HG03432 (cell line): Measurements from ENCODE around the gene DPEP2.

ENCODE experiments used
- ATAC-seq: cut with Tn5 transposase; IDR thresholded peaks from one replicate; pipeline ENCODE4 v1.9.1; 2021; ENCODE audit warnings: mild to moderate bottlenecking, moderate library complexity; ENCODE audit not compliant: unreplicated experiment

DPEP2 gene

GRCh38 chr16:67959536-67960329 is 39.6 kb downstream of the DPEP2 start:
- no peak for ATAC-seq

- no peak for ATAC-seq
Measured at GRCh38 chr16:67957622-67958021, 41.7 kb downstream of the DPEP2 start.

- no peak for ATAC-seq
Measured at GRCh38 chr16:67954421-67955196, 44.7 kb downstream of the DPEP2 start.

- ATAC-seq: no peak
Measured at GRCh38 chr16:67953641-67954375, 45.5 kb downstream of the DPEP2 start.

GRCh38 chr16:67951485-67951884 is 47.8 kb downstream of the DPEP2 start:
- ATAC-seq: no peak

- no peak for ATAC-seq
Measured at GRCh38 chr16:67950335-67950843, 48.9 kb downstream of the DPEP2 start.

- ATAC-seq: no peak
Measured at GRCh38 chr16:67949645-67950044, 49.6 kb downstream of the DPEP2 start.

GRCh38 chr16:67948015-67948414 is 51.3 kb downstream of the DPEP2 start:
- no peak for ATAC-seq

- no peak for ATAC-seq
Measured at GRCh38 chr16:67946966-67947558, 52.2 kb downstream of the DPEP2 start.

GRCh38 chr16:67946128-67946569 is 53.1 kb downstream of the DPEP2 start:
- ATAC-seq: no peak

- ATAC-seq: no peak
Measured at GRCh38 chr16:67945392-67945933, 53.8 kb downstream of the DPEP2 start.

GRCh38 chr16:67944690-67945391 is 54.4 kb downstream of the DPEP2 start:
- no peak for ATAC-seq

GRCh38 chr16:67943619-67944504 is 55.4 kb downstream of the DPEP2 start, which contains the start of gene LCAT:
Gene LCAT (minus strand): TSS chr16:67944120. CDS start chr16:67944101, 19 bp downstream.
- no peak for ATAC-seq

- no peak for ATAC-seq
Measured at GRCh38 chr16:67943256-67943618, 56.0 kb downstream of the DPEP2 start.

- ATAC-seq: no peak
Measured at GRCh38 chr16:67942510-67943255, 56.6 kb downstream of the DPEP2 start.

- no peak for ATAC-seq
Measured at GRCh38 chr16:67942200-67942509, 57.1 kb downstream of the DPEP2 start.

- no peak for ATAC-seq
Measured at GRCh38 chr16:67941469-67942199, 57.6 kb downstream of the DPEP2 start.
